GM10266 (cell line): ENCODE measurements around the gene MRPS7.
"Not testable (repeated sequence)": the region's sequence is repeated elsewhere in the genome, so short reads cannot be mapped to it uniquely, and the experiment has no call there.

Experiments used
- DNase-seq: peaks from one replicate; pipeline ENCODE4 v3.0.0; 2012; ENCODE audit errors: extremely low spot score
- CTCF ChIP-seq: IDR thresholded peaks from 2 replicates; pipeline ENCODE4 v1.5.1; 2012; ENCODE audit warnings: mild to moderate bottlenecking, low read depth; ENCODE audit not compliant: control insufficient read depth, insufficient read depth; ENCODE audit errors: missing control alignments

Gene MRPS7

DNA sequence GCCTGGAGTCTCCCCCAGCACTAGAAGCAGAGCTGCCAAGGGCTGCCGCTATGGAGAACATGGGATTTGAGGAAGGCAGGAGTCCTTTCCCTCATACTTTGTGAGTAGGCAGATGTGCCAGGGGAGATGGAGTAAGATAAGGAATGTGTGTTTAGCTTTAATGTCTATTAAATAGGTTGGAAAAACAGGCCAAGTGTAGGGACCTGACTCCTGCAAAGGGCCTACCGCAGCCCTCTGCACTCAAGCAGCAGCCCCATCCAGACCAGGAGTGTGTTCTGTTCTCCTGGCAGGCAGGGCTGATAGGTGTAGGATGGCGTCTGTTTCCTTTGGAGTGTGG lies 11.1 kb downstream of the MRPS7 start:
- TF ChIP-seq CTCF: no peak
- no peak for DNase-seq

DNA sequence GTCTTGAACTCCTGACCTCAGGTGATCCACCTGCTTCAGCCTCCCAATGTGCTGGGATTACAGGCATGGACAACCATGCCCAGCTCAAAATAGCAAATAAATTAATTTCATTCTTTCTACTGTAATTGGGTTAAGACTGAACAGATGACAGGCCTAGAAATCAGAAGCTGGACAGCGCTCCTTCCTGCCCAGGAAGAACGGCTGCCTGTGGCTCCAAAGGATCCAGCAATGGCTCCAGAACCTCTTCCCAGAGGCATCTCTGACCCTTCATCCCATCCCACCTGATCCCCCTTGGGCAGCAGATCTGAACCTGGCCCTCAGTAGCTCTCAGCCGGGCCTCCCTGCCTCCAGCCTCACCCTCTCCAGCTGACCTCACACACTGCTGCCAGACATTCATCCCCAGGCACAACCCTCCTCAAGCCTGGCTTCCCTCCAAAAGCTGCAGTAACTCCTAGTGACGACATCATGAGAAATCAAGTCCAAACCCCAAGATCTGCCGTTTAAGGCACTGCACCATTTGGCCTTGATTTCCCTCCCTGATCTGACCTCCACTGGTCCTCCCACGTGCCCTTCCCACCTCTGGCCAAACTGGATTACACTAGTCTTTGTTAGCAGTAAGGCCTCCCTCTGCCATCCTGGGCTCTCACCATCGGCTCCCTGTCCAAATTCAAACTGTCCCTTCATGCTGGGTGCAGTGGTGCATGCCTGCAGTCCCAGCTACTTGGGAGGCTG lies 12.5 kb downstream of the MRPS7 start:
- TF ChIP-seq CTCF: no peak
- DNase-seq: no peak

GRCh38 chr17:75277664-75278071 lies 16.0 kb downstream of the MRPS7 start:
- TF ChIP-seq CTCF: no peak
- no peak for DNase-seq

GRCh38 chr17:75280189-75280588 lies 18.5 kb downstream of the MRPS7 start:
- DNase-seq: not testable (repeated sequence)

- no peak for DNase-seq
- no peak for TF ChIP-seq CTCF
Observed at GRCh38 chr17:75285123-75285522, 23.4 kb downstream of the MRPS7 start.

DNA sequence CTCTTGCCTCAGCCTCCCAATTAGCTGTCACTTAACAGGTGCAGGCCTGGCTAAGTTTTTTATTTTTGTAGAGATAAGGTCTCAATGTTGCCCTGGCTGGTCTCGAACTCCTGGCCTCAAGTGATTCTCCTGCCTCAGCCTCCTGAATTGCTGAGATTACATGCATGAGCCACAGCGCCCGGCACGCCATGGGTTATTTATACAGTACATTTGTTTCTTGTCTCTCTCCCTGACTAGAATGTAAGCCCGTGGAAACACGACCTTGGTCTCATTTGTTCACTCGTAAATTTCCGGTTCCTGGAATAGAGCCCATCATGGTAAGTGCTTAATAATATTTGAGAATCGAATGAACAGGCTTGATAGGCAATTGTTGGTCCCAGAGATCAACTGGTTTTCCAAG lies 25.5 kb downstream of the MRPS7 start:
- no peak for TF ChIP-seq CTCF
- DNase-seq: no peak

DNA sequence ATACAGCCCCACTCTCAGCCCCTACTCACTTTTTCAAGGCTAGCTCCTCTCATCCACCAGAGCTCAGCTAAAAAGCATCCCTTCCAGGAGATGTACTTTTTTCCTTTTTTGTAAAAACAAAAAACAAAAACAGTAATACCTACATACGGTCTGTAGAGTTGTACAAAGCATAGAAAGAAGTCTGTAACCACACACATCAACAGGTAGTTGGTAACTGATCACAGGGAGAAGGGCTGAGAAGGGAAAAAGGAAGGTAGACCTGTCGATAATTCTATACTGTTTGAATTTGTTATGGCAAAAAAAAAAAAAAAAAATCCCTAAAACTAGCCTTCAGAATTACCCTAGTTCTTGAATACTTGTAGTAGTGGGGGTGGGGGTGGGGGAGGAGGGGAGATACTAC lies 26.7 kb downstream of the MRPS7 start:
- TF ChIP-seq CTCF: no peak
- no peak for DNase-seq

DNA sequence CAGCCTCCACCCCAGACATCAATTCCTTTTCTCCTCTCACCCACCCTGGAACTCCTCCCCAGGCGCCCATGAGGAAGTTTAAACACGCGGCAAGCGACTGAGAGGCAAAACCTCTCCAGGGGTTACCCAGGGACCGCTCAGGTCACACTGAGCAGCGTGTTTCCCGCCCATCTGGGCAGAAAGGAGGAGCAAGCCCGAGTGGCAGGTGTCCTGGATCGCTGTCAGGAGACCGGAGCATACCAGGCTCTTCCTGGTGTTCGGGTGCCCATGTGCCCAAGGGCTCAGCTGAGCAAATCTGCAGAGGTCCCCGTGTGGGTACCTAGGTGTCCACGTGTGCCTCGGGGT lies 27.1 kb downstream of the MRPS7 start:
- no peak for TF ChIP-seq CTCF
- no peak for DNase-seq
